NCI-H510A (cell line): ENCODE measurements around the gene NUCB2.
A peak's percentile ranks its signal among the peaks of the same experiment; 100 is the strongest.

ENCODE experiments used
- DNase-seq: peaks from one replicate; lab custom pipeline; 2025; lab: John Stamatoyannopoulos, UW

NUCB2 gene

GRCh38 chr11:17333799-17334586, 57.5 kb downstream of the NUCB2 start:
- no peak for DNase-seq

GRCh38 chr11:17343257-17343656, 66.7 kb downstream of the NUCB2 start:
- DNase-seq = no peak

GRCh38 chr11:17343907-17344306, 67.4 kb downstream of the NUCB2 start:
- no peak for DNase-seq

GRCh38 chr11:17347676-17348075, 71.1 kb downstream of the NUCB2 start:
- DNase-seq = no peak

GRCh38 chr11:17350455-17351171, 74.1 kb downstream of the NUCB2 start:
- DNase-seq = no peak

- no peak for DNase-seq
Measured at GRCh38 chr11:17351172-17351509, 74.6 kb downstream of the NUCB2 start.

- DNase-seq = no peak
Measured at GRCh38 chr11:17351510-17352176, 75.1 kb downstream of the NUCB2 start, which contains the start of gene NCR3LG1. TSS of gene NCR3LG1 (plus strand) at chr11:17351800. CDS start at chr11:17351970, 170 bp downstream.

- peak; percentile 64 for DNase-seq
Measured at GRCh38 chr11:17352950-17353820, 76.6 kb downstream of the NUCB2 start.

GRCh38 chr11:17353821-17354600, 77.5 kb downstream of the NUCB2 start:
- no peak for DNase-seq

- peak; percentile 14 for DNase-seq
Measured at GRCh38 chr11:17354601-17354991, 78.1 kb downstream of the NUCB2 start.

- no peak for DNase-seq
Measured at GRCh38 chr11:17366495-17366894, 90.0 kb downstream of the NUCB2 start.

- no peak for DNase-seq
Measured at GRCh38 chr11:17368551-17368950, 92.0 kb downstream of the NUCB2 start.

- DNase-seq = no peak
Measured at GRCh38 chr11:17369094-17369493, 92.6 kb downstream of the NUCB2 start.

- no peak for DNase-seq
Measured at GRCh38 chr11:17369684-17370243, 93.2 kb downstream of the NUCB2 start.

GRCh38 chr11:17371614-17372013, 95.1 kb downstream of the NUCB2 start:
- no peak for DNase-seq

- DNase-seq = no peak
Measured at GRCh38 chr11:17375547-17375946, 99.0 kb downstream of the NUCB2 start.

- no peak for DNase-seq
Measured at GRCh38 chr11:17376493-17376892, 100.0 kb downstream of the NUCB2 start.

GRCh38 chr11:17378655-17379054, 102.1 kb downstream of the NUCB2 start:
- DNase-seq = no peak

- DNase-seq = no peak
Measured at GRCh38 chr11:17379383-17380180, 103.0 kb downstream of the NUCB2 start.

- DNase-seq = no peak
Measured at GRCh38 chr11:17381156-17381555, 104.6 kb downstream of the NUCB2 start.
